ENCODE data around the gene SCLT1. TPM values are rescaled to one million over a fixed set of nuclear protein-coding genes. Genes with fewer than 3 reads are reported as not detected.

Gene SCLT1
- polyA plus RNA-seq, 1 donor from 2014 or later = 12.8 TPM

DNA sequence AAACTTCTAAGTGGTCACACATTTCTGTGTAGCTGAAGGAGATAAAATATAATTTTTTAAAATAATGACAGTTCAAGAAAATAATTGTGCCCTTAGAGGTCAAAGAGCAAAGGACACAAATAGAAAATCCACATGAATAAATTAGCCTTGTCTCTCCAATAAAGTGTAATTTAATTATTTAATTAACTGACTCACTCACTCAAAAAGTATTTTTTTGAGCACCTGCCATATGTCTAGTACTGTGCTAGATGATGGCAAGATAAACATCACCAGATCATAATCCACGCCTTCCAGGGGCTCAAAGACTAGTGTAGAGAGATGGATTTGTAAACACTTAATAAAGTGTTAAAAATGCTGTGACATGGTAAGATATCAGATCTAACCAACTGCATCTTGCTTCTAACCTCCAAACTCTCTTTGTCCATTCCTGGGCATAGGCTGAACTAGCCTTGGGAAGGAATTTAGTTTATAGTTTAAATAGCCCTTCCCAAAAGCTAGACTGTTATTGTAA is 112.5 kb downstream of the SCLT1 start:
- no peak overlapping the region for H3K27ac ChIP-seq (ENCODE audit: low read length)
- TF ChIP-seq MXI1 (conservative IDR thresholded peaks at IDR 0.05; ENCODE audit: poor library complexity, severe bottlenecking) (no peak), EP300 (conservative IDR thresholded peaks at IDR 0.05; ENCODE audit: poor library complexity, severe bottlenecking) (no peak), EZH2 (IDR thresholded peaks at IDR 0.05; ENCODE audit: borderline replicate concordance, insufficient read depth, low read length, poor library complexity, severe bottlenecking) (no peak), RAD21 (conservative IDR thresholded peaks at IDR 0.05) (no peak), POLR2AphosphoS5 (IDR thresholded peaks at IDR 0.05) (no peak), SMC3 (conservative IDR thresholded peaks at IDR 0.05; ENCODE audit: poor library complexity) (no peak)
- TF ChIP-seq, protein P1, sequence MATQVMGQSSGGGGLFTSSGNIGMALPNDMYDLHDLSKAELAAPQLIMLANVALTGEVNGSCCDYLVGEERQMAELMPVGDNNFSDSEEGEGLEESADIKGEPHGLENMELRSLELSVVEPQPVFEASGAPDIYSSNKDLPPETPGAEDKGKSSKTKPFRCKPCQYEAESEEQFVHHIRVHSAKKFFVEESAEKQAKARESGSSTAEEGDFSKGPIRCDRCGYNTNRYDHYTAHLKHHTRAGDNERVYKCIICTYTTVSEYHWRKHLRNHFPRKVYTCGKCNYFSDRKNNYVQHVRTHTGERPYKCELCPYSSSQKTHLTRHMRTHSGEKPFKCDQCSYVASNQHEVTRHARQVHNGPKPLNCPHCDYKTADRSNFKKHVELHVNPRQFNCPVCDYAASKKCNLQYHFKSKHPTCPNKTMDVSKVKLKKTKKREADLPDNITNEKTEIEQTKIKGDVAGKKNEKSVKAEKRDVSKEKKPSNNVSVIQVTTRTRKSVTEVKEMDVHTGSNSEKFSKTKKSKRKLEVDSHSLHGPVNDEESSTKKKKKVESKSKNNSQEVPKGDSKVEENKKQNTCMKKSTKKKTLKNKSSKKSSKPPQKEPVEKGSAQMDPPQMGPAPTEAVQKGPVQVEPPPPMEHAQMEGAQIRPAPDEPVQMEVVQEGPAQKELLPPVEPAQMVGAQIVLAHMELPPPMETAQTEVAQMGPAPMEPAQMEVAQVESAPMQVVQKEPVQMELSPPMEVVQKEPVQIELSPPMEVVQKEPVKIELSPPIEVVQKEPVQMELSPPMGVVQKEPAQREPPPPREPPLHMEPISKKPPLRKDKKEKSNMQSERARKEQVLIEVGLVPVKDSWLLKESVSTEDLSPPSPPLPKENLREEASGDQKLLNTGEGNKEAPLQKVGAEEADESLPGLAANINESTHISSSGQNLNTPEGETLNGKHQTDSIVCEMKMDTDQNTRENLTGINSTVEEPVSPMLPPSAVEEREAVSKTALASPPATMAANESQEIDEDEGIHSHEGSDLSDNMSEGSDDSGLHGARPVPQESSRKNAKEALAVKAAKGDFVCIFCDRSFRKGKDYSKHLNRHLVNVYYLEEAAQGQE (IDR thresholded peaks at IDR 0.05; ENCODE audit: borderline replicate concordance) = no peak
- no peaks in the 10 kb centered on the region for H3K79me2 ChIP-seq (replicated peaks; ENCODE audit: insufficient read depth, low read length)
- H4K20me1 ChIP-seq (ENCODE audit: insufficient read depth) = no peaks in the 10 kb centered on the region
- no peaks in the 10 kb centered on the region for H3K9me2 ChIP-seq (ENCODE audit: insufficient read depth, low read length)
- no peak overlapping the region for H2AFZ ChIP-seq (ENCODE audit: low read depth, low read length)
- H3F3A ChIP-seq (ENCODE audit: insufficient read depth, low read length, poor library complexity, severe bottlenecking) = no peaks in the 10 kb centered on the region
- no peaks in the 10 kb centered on the region for H3K27me3 ChIP-seq (ENCODE audit: insufficient read depth, low read depth, low read length)
- H3K4me2 ChIP-seq (ENCODE audit: low read length) = no peak overlapping the region
- H3K4me3 ChIP-seq (ENCODE audit: low read length) = no peak overlapping the region
- H3K9me3 ChIP-seq (ENCODE audit: low read length) = no peaks in the 10 kb centered on the region
- H3K9ac ChIP-seq (ENCODE audit: low read length) = no peak overlapping the region
- H3K36me3 ChIP-seq (ENCODE audit: insufficient read depth, low read length) = no peaks in the 10 kb centered on the region

DNA sequence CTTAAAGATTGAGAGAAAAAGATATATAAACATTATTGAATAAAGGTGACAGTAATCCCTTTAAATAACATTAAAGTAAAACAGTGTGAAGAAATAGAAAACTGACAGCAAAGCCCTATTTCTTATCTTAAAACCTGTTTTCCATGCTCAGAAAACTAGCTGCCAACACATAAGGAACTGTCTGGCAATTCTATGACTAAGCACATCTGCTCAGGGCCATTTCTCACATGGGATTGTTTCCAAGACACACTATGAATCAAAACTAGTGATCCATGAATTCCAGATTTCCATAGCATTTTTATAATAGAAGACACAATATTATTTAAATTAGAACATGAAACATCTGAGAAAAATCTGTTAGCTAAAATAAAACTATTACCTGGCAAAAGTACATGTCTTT is 113.4 kb downstream of the SCLT1 start:
- Histone ChIP-seq H2AFZ (ENCODE audit: low read depth, low read length) (no peak overlapping the region), H4K20me1 (ENCODE audit: insufficient read depth) (no peaks in the 10 kb centered on the region), H3K27me3 (ENCODE audit: insufficient read depth, low read depth, low read length) (no peaks in the 10 kb centered on the region), H3K9me2 (ENCODE audit: insufficient read depth, low read length) (no peaks in the 10 kb centered on the region), H3K9me3 (ENCODE audit: low read length) (no peaks in the 10 kb centered on the region), H3F3A (ENCODE audit: insufficient read depth, low read length, poor library complexity, severe bottlenecking) (no peaks in the 10 kb centered on the region), H3K4me3 (ENCODE audit: low read length) (no peak overlapping the region), H3K79me2 (replicated peaks; ENCODE audit: insufficient read depth, low read length) (no peaks in the 10 kb centered on the region), H3K9ac (ENCODE audit: low read length) (no peak overlapping the region), H3K4me2 (ENCODE audit: low read length) (no peak overlapping the region), H3K27ac (ENCODE audit: low read length) (no peak overlapping the region), H3K36me3 (ENCODE audit: insufficient read depth, low read length) (no peaks in the 10 kb centered on the region)
- TF ChIP-seq EP300 (conservative IDR thresholded peaks at IDR 0.05; ENCODE audit: poor library complexity, severe bottlenecking) (no peak), MXI1 (conservative IDR thresholded peaks at IDR 0.05; ENCODE audit: poor library complexity, severe bottlenecking) (no peak), POLR2AphosphoS5 (IDR thresholded peaks at IDR 0.05) (no peak), RAD21 (conservative IDR thresholded peaks at IDR 0.05) (no peak), TAF1 (IDR thresholded peaks at IDR 0.05; ENCODE audit: low read depth) (no peak), SMC3 (conservative IDR thresholded peaks at IDR 0.05; ENCODE audit: poor library complexity) (no peak), EZH2 (IDR thresholded peaks at IDR 0.05; ENCODE audit: borderline replicate concordance, insufficient read depth, low read length, poor library complexity, severe bottlenecking) (no peak)
- TF ChIP-seq, protein P1 (IDR thresholded peaks at IDR 0.05; ENCODE audit: borderline replicate concordance) = no peak
- TF ChIP-seq, protein P2, sequence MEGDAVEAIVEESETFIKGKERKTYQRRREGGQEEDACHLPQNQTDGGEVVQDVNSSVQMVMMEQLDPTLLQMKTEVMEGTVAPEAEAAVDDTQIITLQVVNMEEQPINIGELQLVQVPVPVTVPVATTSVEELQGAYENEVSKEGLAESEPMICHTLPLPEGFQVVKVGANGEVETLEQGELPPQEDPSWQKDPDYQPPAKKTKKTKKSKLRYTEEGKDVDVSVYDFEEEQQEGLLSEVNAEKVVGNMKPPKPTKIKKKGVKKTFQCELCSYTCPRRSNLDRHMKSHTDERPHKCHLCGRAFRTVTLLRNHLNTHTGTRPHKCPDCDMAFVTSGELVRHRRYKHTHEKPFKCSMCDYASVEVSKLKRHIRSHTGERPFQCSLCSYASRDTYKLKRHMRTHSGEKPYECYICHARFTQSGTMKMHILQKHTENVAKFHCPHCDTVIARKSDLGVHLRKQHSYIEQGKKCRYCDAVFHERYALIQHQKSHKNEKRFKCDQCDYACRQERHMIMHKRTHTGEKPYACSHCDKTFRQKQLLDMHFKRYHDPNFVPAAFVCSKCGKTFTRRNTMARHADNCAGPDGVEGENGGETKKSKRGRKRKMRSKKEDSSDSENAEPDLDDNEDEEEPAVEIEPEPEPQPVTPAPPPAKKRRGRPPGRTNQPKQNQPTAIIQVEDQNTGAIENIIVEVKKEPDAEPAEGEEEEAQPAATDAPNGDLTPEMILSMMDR (IDR thresholded peaks at IDR 0.05; ENCODE audit: poor library complexity, severe bottlenecking) = no peak

Measured in neural cell (in vitro differentiated cells).